Measurements from ENCODE around the gene MED13. TPM values are rescaled to one million over a fixed set of nuclear protein-coding genes. Genes with fewer than 3 reads are reported as not detected.

The MED13 gene
- total and polyA plus RNA-seq, 9 of the 15 experiments (the other 6 are each of a cell fraction or from before 2014, with no cell fraction given) = 5.4 to 48.4 (median 28.2) TPM

DNA sequence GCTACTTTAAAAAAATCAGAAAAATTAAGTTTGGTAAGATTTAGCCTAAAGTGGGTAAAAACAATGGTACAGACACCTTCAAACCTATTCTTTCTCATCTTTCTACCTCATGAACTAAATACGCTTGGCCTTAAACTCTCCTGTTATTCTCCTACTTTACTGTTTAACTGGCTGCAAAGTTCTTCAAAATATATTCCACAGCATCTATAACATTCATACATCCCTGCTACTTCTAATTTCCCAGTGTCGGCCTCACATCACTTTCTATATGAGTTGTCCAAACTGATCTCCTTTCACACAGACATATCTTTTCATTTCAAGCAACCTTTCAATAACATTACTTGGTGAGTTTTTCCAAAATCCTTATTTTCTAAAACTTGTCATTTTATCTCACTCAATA, 64.0 kb downstream of the MED13 start:
- H3K79me2 ChIP-seq (ENCODE audit: control insufficient read depth, insufficient read depth, low read length) = peaks cover 84% of the 10 kb centered on the region
- intact Hi-C loops (cut with micrococcal nuclease) = no loop called here
- no peak overlapping the region for H3K4me3 ChIP-seq
- 100% methylated on average over 2 of the region's 2 CpGs for WGBS (ENCODE audit: insufficient coverage, low coverage, missing lambda C conversion rate)
- no peaks in the 10 kb centered on the region for H3K27me3 ChIP-seq (ENCODE audit: control insufficient read depth in 2 of 2, insufficient read depth in 2 of 2, low read length in 2 of 2)
- POLR2A ChIA-PET = interaction anchor here (0.9 kb wide), 1 partner anchor 13 kb away, joined by 3 read pairs; no protein-coding TSS in a partner anchor
- BruUV-seq (replicated peaks) = no TSS peak
- in situ Hi-C loops (cut with MboI) = no loop called here
- no peak overlapping the region for H3K27ac ChIP-seq (ENCODE audit: extremely low read depth, low read depth, low read length)
- H3K4me1 ChIP-seq (replicated peaks in 1 of 2; ENCODE audit: control insufficient read depth in 2 of 2, insufficient read depth in 2 of 2, low read length in 2 of 2) = no peaks in the 10 kb centered on the region
- no peak overlapping the region for H2AFZ ChIP-seq (ENCODE audit: low read depth, low read length)
- FAIRE-seq (no peak), DNase-seq (ENCODE audit: extremely low read depth in 1 of 4, low spot score in 3 of 4) (no peak), ATAC-seq (no peak)
- H4K20me1 ChIP-seq (replicated peaks; ENCODE audit: control insufficient read depth, insufficient read depth, low read length) = no peaks in the 10 kb centered on the region
- H3K36me3 ChIP-seq (ENCODE audit: control insufficient read depth, insufficient read depth, low read length) = peaks cover 54% of the 10 kb centered on the region
- CTCF ChIA-PET (ENCODE audit: low intra/inter-chr PET ratio) = no interaction called here
- H3K9ac ChIP-seq (ENCODE audit: insufficient read depth in 1 of 2, low read depth in 2 of 2, low read length in 2 of 2) = no peak overlapping the region
- no peak for TF ChIP-seq EWSR1 (IDR thresholded peaks at IDR 0.05; ENCODE audit: borderline replicate concordance, low read depth, partially characterized antibody)
- no peak for TF ChIP-seq ZNF766 (CRISPR knock-in tag; conservative IDR thresholded peaks at IDR 0.05)
- TF ChIP-seq ZBTB11 (CRISPR knock-in tag; IDR thresholded peaks at IDR 0.05) = peak in 1 of 3 experiments; percentile 88; a peak in 2 of 6 replicates
- H3K4me2 ChIP-seq (ENCODE audit: insufficient read depth, low read length) = no peak overlapping the region
- H3K9me1 ChIP-seq (ENCODE audit: control insufficient read depth, insufficient read depth, low read length) = no peaks in the 10 kb centered on the region
- H3K9me3 ChIP-seq (replicated peaks; ENCODE audit: control insufficient read depth, insufficient read depth, low read depth, low read length) = no peaks in the 10 kb centered on the region
